Measurements from ENCODE around the gene COL16A1.

Gene COL16A1

GRCh38 chr1:31735571-31735970, 31.8 kb upstream of the COL16A1 start:
- H4K20me1 ChIP-seq (ENCODE audit: insufficient read depth, low read length, poor library complexity, severe bottlenecking): no peaks in the 10 kb centered on the region
- H3K79me2 ChIP-seq (ENCODE audit: insufficient read depth, low read length): no peaks in the 10 kb centered on the region
- H3K4me3 ChIP-seq (ENCODE audit: low read length, poor library complexity, severe bottlenecking): no peak overlapping the region
- no peak for TF ChIP-seq CTCF (conservative IDR thresholded peaks at IDR 0.05; ENCODE audit: low read length)
- no peak for TF ChIP-seq EZH2phosphoT487 (IDR thresholded peaks at IDR 0.05; ENCODE audit: borderline replicate concordance)
- no peaks in the 10 kb centered on the region for H3K36me3 ChIP-seq (ENCODE audit: insufficient read depth, low read length)
- no peak overlapping the region for H2AFZ ChIP-seq (ENCODE audit: low read length)
- H3K9ac ChIP-seq (ENCODE audit: low read depth, low read length, poor library complexity, severe bottlenecking): no peak overlapping the region
- H3K9me3 ChIP-seq (ENCODE audit: insufficient read depth, low read depth, low read length): no peaks in the 10 kb centered on the region
- no peaks in the 10 kb centered on the region for H3K4me1 ChIP-seq (ENCODE audit: insufficient read depth, low read length, poor library complexity, severe bottlenecking)
- no peak overlapping the region for H3K4me2 ChIP-seq (ENCODE audit: low read depth, low read length, poor library complexity, severe bottlenecking)
- no peaks in the 10 kb centered on the region for H3K9me2 ChIP-seq (replicated peaks; ENCODE audit: low read depth, low read length)
- H3F3A ChIP-seq (ENCODE audit: low read depth): no peaks in the 10 kb centered on the region
- no peaks in the 10 kb centered on the region for H3K27me3 ChIP-seq (ENCODE audit: insufficient read depth, low read length, poor library complexity, severe bottlenecking)

GRCh38 chr1:31734582-31735107, 30.8 kb upstream of the COL16A1 start:
- H3F3A ChIP-seq (ENCODE audit: low read depth): no peaks in the 10 kb centered on the region
- no peak for TF ChIP-seq CTCF (conservative IDR thresholded peaks at IDR 0.05; ENCODE audit: low read length)
- no peak for TF ChIP-seq EZH2phosphoT487 (IDR thresholded peaks at IDR 0.05; ENCODE audit: borderline replicate concordance)
- no peaks in the 10 kb centered on the region for H3K9me3 ChIP-seq (ENCODE audit: insufficient read depth, low read depth, low read length)
- H3K9me2 ChIP-seq (replicated peaks; ENCODE audit: low read depth, low read length): no peaks in the 10 kb centered on the region
- no peaks in the 10 kb centered on the region for H3K27me3 ChIP-seq (ENCODE audit: insufficient read depth, low read length, poor library complexity, severe bottlenecking)
- H3K4me1 ChIP-seq (ENCODE audit: insufficient read depth, low read length, poor library complexity, severe bottlenecking): no peaks in the 10 kb centered on the region
- H3K36me3 ChIP-seq (ENCODE audit: insufficient read depth, low read length): no peaks in the 10 kb centered on the region
- no peaks in the 10 kb centered on the region for H4K20me1 ChIP-seq (ENCODE audit: insufficient read depth, low read length, poor library complexity, severe bottlenecking)
- H3K9ac ChIP-seq (ENCODE audit: low read depth, low read length, poor library complexity, severe bottlenecking): no peak overlapping the region
- no peak overlapping the region for H3K4me3 ChIP-seq (ENCODE audit: low read length, poor library complexity, severe bottlenecking)
- no peak overlapping the region for H3K4me2 ChIP-seq (ENCODE audit: low read depth, low read length, poor library complexity, severe bottlenecking)
- no peak overlapping the region for H2AFZ ChIP-seq (ENCODE audit: low read length)
- H3K79me2 ChIP-seq (ENCODE audit: insufficient read depth, low read length): no peaks in the 10 kb centered on the region

GRCh38 chr1:31733389-31734219, 29.8 kb upstream of the COL16A1 start:
- Histone ChIP-seq H3K79me2 (ENCODE audit: insufficient read depth, low read length) (no peaks in the 10 kb centered on the region), H3K4me2 (ENCODE audit: low read depth, low read length, poor library complexity, severe bottlenecking) (no peak overlapping the region), H3F3A (ENCODE audit: low read depth) (no peaks in the 10 kb centered on the region), H3K36me3 (ENCODE audit: insufficient read depth, low read length) (no peaks in the 10 kb centered on the region), H3K27me3 (ENCODE audit: insufficient read depth, low read length, poor library complexity, severe bottlenecking) (no peaks in the 10 kb centered on the region), H2AFZ (ENCODE audit: low read length) (no peak overlapping the region), H3K4me3 (ENCODE audit: low read length, poor library complexity, severe bottlenecking) (no peak overlapping the region), H4K20me1 (ENCODE audit: insufficient read depth, low read length, poor library complexity, severe bottlenecking) (no peaks in the 10 kb centered on the region), H3K9ac (ENCODE audit: low read depth, low read length, poor library complexity, severe bottlenecking) (no peak overlapping the region), H3K4me1 (ENCODE audit: insufficient read depth, low read length, poor library complexity, severe bottlenecking) (no peaks in the 10 kb centered on the region), H3K9me2 (replicated peaks; ENCODE audit: low read depth, low read length) (no peaks in the 10 kb centered on the region), H3K9me3 (ENCODE audit: insufficient read depth, low read depth, low read length) (no peaks in the 10 kb centered on the region)
- TF ChIP-seq CTCF (conservative IDR thresholded peaks at IDR 0.05; ENCODE audit: low read length) (no peak), EZH2phosphoT487 (IDR thresholded peaks at IDR 0.05; ENCODE audit: borderline replicate concordance) (no peak)

Data from Loucy (cell line).